ENCODE measurements around the gene TRAPPC3. TPM values are rescaled to one million over a fixed set of nuclear protein-coding genes. Genes with fewer than 3 reads are reported as not detected.

TRAPPC3 gene
- total and polyA plus RNA-seq, 4 donors = 37.3 to 83.9 (median 61.3) TPM

DNA sequence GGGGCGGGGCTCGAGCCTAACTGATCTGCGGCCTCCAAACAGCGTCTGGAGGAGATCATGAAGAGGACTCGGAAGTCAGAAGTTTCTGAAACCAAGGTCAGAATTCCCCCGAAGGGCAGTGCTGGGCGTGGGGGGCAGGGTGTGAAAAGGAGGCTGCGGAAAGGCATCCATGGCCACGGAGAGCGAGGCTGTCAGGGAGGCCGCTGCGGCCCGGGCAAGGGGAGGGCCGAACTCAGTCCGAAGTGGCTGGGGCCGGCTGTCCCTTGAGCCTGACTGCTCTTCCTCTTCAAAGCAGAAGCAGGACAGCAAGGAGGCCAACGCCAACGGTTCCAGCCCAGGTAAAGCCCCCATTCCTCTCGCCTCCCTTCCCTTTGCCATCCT is 29.9 kb upstream of the TRAPPC3 start:
- Histone ChIP-seq H3K27me3 (ENCODE audit: control insufficient read depth in 3 of 3, insufficient read depth in 3 of 3, low read length in 2 of 3) (no peaks in the 10 kb centered on the region), H3K27ac (ENCODE audit: low read depth in 1 of 2, low read length in 1 of 2) (peak overlapping the region in 1 of 2 donors; percentile 21), H3K4me3 (no peak overlapping the region), H3K36me3 (ENCODE audit: control insufficient read depth in 4 of 4, insufficient read depth in 4 of 4, low read length in 4 of 4) (peaks cover 19 to 69% (median 35%) of the 10 kb centered on the region in 4 donors), H3K4me1 (ENCODE audit: control insufficient read depth in 5 of 5, insufficient read depth in 5 of 5, low read length in 5 of 5) (peaks cover 0 to 5% (median 0%) of the 10 kb centered on the region in 5 donors), H3K9ac (ENCODE audit: insufficient read depth in 1 of 2, low read length in 2 of 2) (no peak overlapping the region), H3K9me3 (ENCODE audit: control insufficient read depth in 4 of 4, insufficient read depth in 3 of 4, low read length in 3 of 4) (no peaks in the 10 kb centered on the region)
- DNase-seq (no peak), ATAC-seq (ENCODE audit: insufficient read depth, low FRiP score) (no peak)
- TF ChIP-seq, protein P1, sequence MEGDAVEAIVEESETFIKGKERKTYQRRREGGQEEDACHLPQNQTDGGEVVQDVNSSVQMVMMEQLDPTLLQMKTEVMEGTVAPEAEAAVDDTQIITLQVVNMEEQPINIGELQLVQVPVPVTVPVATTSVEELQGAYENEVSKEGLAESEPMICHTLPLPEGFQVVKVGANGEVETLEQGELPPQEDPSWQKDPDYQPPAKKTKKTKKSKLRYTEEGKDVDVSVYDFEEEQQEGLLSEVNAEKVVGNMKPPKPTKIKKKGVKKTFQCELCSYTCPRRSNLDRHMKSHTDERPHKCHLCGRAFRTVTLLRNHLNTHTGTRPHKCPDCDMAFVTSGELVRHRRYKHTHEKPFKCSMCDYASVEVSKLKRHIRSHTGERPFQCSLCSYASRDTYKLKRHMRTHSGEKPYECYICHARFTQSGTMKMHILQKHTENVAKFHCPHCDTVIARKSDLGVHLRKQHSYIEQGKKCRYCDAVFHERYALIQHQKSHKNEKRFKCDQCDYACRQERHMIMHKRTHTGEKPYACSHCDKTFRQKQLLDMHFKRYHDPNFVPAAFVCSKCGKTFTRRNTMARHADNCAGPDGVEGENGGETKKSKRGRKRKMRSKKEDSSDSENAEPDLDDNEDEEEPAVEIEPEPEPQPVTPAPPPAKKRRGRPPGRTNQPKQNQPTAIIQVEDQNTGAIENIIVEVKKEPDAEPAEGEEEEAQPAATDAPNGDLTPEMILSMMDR (IDR thresholded peaks at IDR 0.05; ENCODE audit: control extremely low read depth, extremely low read depth) = no peak
- WGBS, 2 donors = 92 to 93% methylated on average over 19 of the region's 19 CpGs

DNA sequence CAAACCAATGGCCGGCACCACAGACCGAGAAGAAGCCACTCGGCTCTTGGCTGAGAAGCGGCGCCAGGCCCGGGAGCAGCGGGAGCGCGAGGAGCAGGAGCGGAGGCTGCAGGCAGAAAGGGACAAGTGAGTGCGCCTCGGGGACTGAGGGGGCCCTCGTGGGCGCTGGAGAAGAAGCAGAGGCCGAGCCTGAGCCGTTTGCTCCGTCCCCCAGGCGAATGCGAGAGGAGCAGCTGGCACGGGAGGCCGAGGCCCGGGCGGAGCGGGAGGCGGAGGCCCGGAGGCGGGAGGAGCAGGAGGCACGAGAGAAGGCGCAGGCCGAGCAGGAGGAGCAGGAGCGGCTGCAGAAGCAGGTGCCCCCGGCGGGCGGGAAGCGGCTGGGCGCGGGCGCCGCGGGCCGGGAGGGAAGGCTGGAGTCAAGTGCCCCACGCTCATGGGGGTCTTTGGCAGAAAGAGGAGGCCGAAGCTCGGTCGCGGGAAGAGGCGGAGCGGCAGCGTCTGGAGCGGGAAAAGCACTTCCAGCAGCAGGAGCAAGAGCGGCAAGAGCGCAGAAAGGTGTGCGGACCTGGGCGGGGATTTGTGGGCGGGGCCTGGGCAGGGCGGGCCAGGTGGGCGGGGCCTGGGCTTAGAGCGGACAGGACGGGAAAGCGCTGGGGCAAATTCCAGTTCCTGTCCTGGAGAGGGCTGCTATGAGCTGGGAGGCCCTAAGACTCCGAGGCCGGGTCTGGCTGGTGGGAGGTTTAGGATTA is 29.4 kb upstream of the TRAPPC3 start:
- Histone ChIP-seq H3K36me3 (ENCODE audit: control insufficient read depth in 4 of 4, insufficient read depth in 4 of 4, low read length in 4 of 4) (peaks cover 25 to 75% (median 41%) of the 10 kb centered on the region in 4 donors), H3K9me3 (ENCODE audit: control insufficient read depth in 4 of 4, insufficient read depth in 3 of 4, low read length in 3 of 4) (no peaks in the 10 kb centered on the region), H3K27ac (ENCODE audit: low read depth in 1 of 2, low read length in 1 of 2) (peak overlapping the region; percentile 21 to 42), H3K27me3 (ENCODE audit: control insufficient read depth in 3 of 3, insufficient read depth in 3 of 3, low read length in 2 of 3) (no peaks in the 10 kb centered on the region), H3K4me3 (no peak overlapping the region), H3K9ac (ENCODE audit: insufficient read depth in 1 of 2, low read length in 2 of 2) (no peak overlapping the region), H3K4me1 (ENCODE audit: control insufficient read depth in 5 of 5, insufficient read depth in 5 of 5, low read length in 5 of 5) (peaks cover 0 to 4% (median 0%) of the 10 kb centered on the region in 5 donors)
- DNase-seq (peak in 2 of 3 donors; percentile 38 to 61), ATAC-seq (ENCODE audit: insufficient read depth, low FRiP score) (peak; percentile 73)
- TF ChIP-seq, protein P1 (IDR thresholded peaks at IDR 0.05; ENCODE audit: control extremely low read depth, extremely low read depth) = no peak
- WGBS, 2 donors = 76 to 89% methylated on average over 59 to 62 of the region's 62 CpGs

DNA sequence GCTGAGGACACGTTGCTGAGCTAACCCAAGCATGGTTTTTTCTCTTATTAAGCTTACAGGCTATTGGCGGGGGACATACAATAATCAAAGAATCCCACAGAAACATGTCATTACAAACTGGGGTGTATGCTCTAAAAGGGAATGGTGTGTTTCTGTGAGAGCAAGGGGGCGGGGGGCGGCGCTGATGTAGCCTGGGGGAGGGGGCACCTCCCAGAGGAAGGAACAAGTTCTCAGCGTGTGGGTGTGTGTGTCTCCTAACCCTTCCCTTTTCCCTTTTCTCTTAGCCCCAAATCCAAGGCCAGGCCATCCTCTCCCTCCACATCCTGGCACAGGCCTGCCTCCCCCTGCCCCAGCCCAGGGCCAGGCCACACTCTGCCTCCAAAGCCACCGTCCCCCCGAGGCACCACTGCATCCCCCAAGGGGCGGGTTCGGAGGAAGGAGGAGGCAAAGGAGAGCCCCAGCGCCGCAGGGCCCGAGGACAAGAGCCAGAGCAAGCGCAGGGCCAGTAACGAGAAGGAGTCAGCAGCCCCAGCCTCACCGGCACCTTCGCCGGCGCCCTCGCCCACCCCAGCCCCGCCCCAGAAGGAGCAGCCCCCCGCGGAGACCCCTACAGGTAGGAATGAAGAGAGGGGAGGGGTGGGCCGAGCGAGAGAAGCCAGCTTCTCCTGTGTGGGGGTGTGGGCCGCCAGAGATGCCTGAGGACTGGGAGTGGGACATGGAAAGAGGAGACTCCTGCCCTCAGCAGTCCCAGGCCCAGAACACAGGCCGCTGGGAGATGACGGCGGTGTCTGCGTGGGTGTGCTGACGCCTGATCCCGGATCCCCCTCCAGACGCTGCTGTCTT is 28.5 kb upstream of the TRAPPC3 start:
- 91 to 93% methylated on average over 26 to 33 of the region's 33 CpGs for WGBS, 2 donors
- no peak for DNase-seq
- Histone ChIP-seq H3K4me1 (ENCODE audit: control insufficient read depth in 5 of 5, insufficient read depth in 5 of 5, low read length in 5 of 5) (peaks cover 0 to 1% (median 0%) of the 10 kb centered on the region in 5 donors), H3K4me3 (no peak overlapping the region), H3K27ac (ENCODE audit: low read depth in 1 of 2, low read length in 1 of 2) (peak overlapping the region in 1 of 2 donors; percentile 62), H3K36me3 (ENCODE audit: control insufficient read depth in 4 of 4, insufficient read depth in 4 of 4, low read length in 4 of 4) (peaks cover 33 to 82% (median 47%) of the 10 kb centered on the region in 4 donors), H3K9ac (ENCODE audit: insufficient read depth in 1 of 2, low read length in 2 of 2) (no peak overlapping the region), H3K27me3 (ENCODE audit: control insufficient read depth in 3 of 3, insufficient read depth in 3 of 3, low read length in 2 of 3) (no peaks in the 10 kb centered on the region), H3K9me3 (ENCODE audit: control insufficient read depth in 4 of 4, insufficient read depth in 3 of 4, low read length in 3 of 4) (no peaks in the 10 kb centered on the region)
- ATAC-seq (ENCODE audit: insufficient read depth, low FRiP score) = no peak
- TF ChIP-seq, protein P1 (IDR thresholded peaks at IDR 0.05; ENCODE audit: control extremely low read depth, extremely low read depth) = no peak

Data from lung (tissue), 12 donors.